ENCODE results near the gene ANGPTL1. TPM values are rescaled to one million over a fixed set of nuclear protein-coding genes. Genes with fewer than 3 reads are reported as not detected.
A peak's percentile ranks its signal among the peaks of the same experiment; 100 is the strongest.

The ANGPTL1 gene
- total and polyA plus RNA-seq, 10 of the 15 experiments (the other 5 are each of a cell fraction or from before 2014, with no cell fraction given) = not detected

- TF ChIP-seq NKRF (conservative IDR thresholded peaks at IDR 0.05) (no peak), E4F1 (IDR thresholded peaks at IDR 0.05; ENCODE audit: borderline replicate concordance, partially characterized antibody) (no peak), POLR2AphosphoS2 (IDR thresholded peaks at IDR 0.05; ENCODE audit: low read depth, low read length) (no peak)
Measured at GRCh38 chr1:178918308-178918707, 47.4 kb upstream of the ANGPTL1 start (continued).

GRCh38 chr1:178916448-178917174 lies 45.7 kb upstream of the ANGPTL1 start:
- no TSS peak for BruUV-seq (replicated peaks)
- 27% methylated on average over 5 of the region's 5 CpGs for WGBS (ENCODE audit: insufficient coverage, insufficient replicate concordance, low lambda C conversion rate, missing lambda C conversion rate)
- in situ Hi-C loops (cut with MboI) (no loop called here), intact Hi-C loops (cut with micrococcal nuclease; ENCODE audit: unreplicated experiment) (no loop called here)
- no peak overlapping the region for H2AFZ ChIP-seq (ENCODE audit: control insufficient read depth, low read depth, low read length)
- peaks cover 24% of the 10 kb centered on the region for H3K4me1 ChIP-seq (ENCODE audit: control insufficient read depth, insufficient read depth, low read length)
- H3K9ac ChIP-seq (ENCODE audit: control insufficient read depth, insufficient read depth, low read length) = no peak overlapping the region
- ATAC-seq (no peak), DNase-seq (ENCODE audit: low read depth, low spot score) (no peak), FAIRE-seq (no peak)
- SMC1A ChIA-PET (ENCODE audit: uncharacterized antibody, unreplicated experiment) = interaction anchor here (0.6 kb wide), 1 partner anchor 54 kb away, joined by 3 read pairs; no protein-coding TSS in a partner anchor
- no peak overlapping the region for H3K27ac ChIP-seq (ENCODE audit: control insufficient read depth, insufficient read depth)
- RAD21 ChIA-PET (ENCODE audit: unreplicated experiment) = no interaction called here
- H4K20me1 ChIP-seq (ENCODE audit: control insufficient read depth, insufficient read depth) = no peaks in the 10 kb centered on the region
- POLR2A ChIA-PET = no interaction called here
- 0 out of 2 replicates have a peak overlapping the region, but pooled peaks have one; percentile 13 for H3K4me3 ChIP-seq
- CTCF ChIA-PET = interaction anchor here (1.2 to 1.5 kb wide), 3 partner anchors 10 to 375 kb away, joined by 3 to 4 read pairs (median 3); no protein-coding TSS in a partner anchor
- peak overlapping the region; percentile 58 for H3K4me2 ChIP-seq (ENCODE audit: control insufficient read depth, insufficient read depth)
- H3K9me3 ChIP-seq (replicated peaks; ENCODE audit: control insufficient read depth, insufficient read depth, low read length) = no peaks in the 10 kb centered on the region; the same call in 2 of the 3 replicates
- no peaks in the 10 kb centered on the region; a peak in 1 of 4 replicates for H3K27me3 ChIP-seq (replicated peaks in 1 of 2; ENCODE audit: control insufficient read depth in 2 of 2, insufficient read depth in 2 of 2, low read length in 1 of 2)
- no peaks in the 10 kb centered on the region for H3K79me2 ChIP-seq (ENCODE audit: control insufficient read depth, insufficient read depth, low read length)
- H3K36me3 ChIP-seq (ENCODE audit: control insufficient read depth in 2 of 2, insufficient read depth in 2 of 2, low read length in 1 of 2) = no peaks in the 10 kb centered on the region
- TF ChIP-seq IKZF1 (conservative IDR thresholded peaks at IDR 0.05) (no peak), FOXK2 (IDR thresholded peaks at IDR 0.05) (no peak), SP1 (IDR thresholded peaks at IDR 0.05; ENCODE audit: low read depth, low read length) (no peak), RELB (IDR thresholded peaks at IDR 0.05; ENCODE audit: low read depth) (no peak), ZZZ3 (IDR thresholded peaks at IDR 0.05; ENCODE audit: control insufficient read depth, insufficient read length, low read depth) (no peak), SRF (IDR thresholded peaks at IDR 0.05; ENCODE audit: low read depth in 2 of 2, low read length in 2 of 2) (no peak), ZNF384 (IDR thresholded peaks at IDR 0.05; ENCODE audit: borderline replicate concordance, low read depth, low read length) (no peak), USF2 (IDR thresholded peaks at IDR 0.05; ENCODE audit: borderline replicate concordance, low read depth, low read length) (no peak), NR2C1 (IDR thresholded peaks at IDR 0.05) (no peak), JUND (IDR thresholded peaks at IDR 0.05; ENCODE audit: low read depth, low read length) (no peak), SIN3A (IDR thresholded peaks at IDR 0.05; ENCODE audit: low read depth, low read length) (no peak), MYB (IDR thresholded peaks at IDR 0.05; ENCODE audit: borderline replicate concordance, low read depth, low read length) (no peak)

All from GM12878 (cell line).